Measurements from ENCODE around the gene ZBTB7B.

The ZBTB7B gene

DNA sequence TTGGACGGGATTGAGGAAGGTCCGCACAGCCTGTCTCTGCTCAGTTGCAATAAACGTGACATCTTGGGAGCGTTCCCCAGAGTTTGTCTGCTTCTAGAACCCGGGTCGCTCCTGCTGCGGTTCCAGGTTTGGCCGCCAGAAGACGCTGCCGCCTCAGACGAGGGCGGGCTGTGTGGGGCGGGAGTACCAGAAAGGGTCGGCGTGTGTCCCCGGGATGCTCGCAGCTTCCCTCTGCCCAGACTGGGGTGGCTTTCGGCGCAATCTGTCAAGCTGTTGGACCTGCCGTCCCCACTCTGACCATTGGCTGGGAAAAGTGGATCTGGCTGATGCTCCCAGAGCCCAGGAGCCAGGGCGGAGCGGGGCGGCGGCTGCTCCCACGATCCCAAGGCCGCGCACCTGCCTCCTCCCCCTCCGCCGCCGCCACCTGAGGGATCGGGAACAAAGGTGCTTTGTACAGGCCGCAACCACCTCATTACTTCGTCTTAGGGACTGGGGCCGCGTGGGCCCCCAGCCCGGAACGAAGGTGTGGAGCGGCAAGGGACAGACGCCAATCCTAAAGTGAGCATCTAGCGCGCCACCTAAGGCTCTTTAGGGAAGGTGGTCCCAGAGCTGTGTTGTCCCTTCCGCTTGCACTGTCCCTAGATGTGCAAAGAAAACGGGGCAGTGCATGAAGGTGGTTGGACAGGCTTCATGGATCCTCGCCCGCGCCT, 60.3 kb downstream of the ZBTB7B start:
- peak; percentile 51 for DNase-seq

GRCh38 chr1:155063550-155064110, 61.0 kb downstream of the ZBTB7B start, which contains the start of gene EFNA4:
TSS of gene EFNA4 (plus strand) at chr1:155063740. CDS start at chr1:155063824, 84 bp downstream.
- peak; percentile 82 for DNase-seq

- no peak for DNase-seq
Observed at GRCh38 chr1:155064111-155064831, 61.7 kb downstream of the ZBTB7B start.

- DNase-seq, result no peak
Observed at GRCh38 chr1:155064832-155065429, 62.3 kb downstream of the ZBTB7B start.

- DNase-seq, result no peak
Observed at GRCh38 chr1:155066777-155067176, 64.2 kb downstream of the ZBTB7B start.

All from central memory CD4-positive, alpha-beta T cell (primary cell).